HG03097 (cell line): Measurements from ENCODE around the gene BRINP1.
"Not testable (repeated sequence)": the region's sequence is repeated elsewhere in the genome, so short reads cannot be mapped to it uniquely, and the experiment has no call there.

ENCODE experiments used
- ATAC-seq: cut with Tn5 transposase; IDR thresholded peaks from one replicate; pipeline ENCODE4 v1.9.1; 2021; ENCODE audit not compliant: unreplicated experiment, low FRiP score

Gene BRINP1

DNA sequence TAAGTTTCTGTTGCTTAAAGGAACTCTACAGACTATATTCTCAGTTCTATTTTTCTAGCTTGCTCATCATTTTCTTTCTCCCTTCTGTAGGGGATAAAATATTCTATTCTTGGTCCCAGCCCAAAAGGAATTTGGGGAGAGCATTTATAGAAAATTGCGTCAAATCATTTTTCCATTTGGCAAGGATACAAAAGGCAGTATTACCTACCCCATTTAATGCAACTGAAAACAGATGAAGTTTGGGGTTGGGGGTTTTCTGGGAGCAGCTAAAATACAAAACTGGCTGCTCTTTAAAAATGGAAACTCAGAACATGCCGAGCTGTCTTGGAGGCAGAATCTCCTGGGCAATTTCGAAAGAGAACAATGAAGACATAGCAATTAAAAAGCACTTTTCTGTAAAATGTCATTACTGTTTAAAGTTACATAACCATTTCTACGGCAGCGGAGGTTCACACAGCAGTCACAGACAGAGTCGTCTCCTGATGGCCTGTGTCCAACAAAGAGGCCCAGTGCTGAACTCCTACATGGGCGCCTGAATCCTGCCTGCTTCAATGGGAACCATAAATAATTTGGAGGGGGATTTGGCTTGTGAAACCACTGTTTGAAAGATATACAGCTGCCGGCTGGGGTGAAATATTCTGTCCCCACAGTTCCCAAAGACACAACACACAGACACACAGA lies 152.4 kb downstream of the BRINP1 start:
- ATAC-seq = no peak

DNA sequence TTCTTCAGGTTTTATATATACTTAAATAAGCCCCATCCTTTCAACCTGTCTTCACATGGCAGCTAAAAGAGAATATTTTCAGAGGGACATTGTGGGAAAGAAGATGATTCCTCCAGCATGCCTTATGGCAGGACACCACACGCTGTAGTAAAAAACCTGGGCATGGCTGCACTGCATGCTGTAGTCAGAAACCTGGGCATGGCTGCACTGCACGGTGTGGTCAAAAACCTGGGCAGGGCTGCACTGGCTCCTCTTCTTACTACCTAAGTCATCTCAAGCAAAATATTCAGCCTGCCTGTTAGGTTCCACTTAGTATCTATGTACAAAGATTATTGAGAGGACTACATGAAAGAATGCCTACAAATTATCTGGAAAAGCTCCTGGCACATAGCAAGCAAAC lies 153.6 kb downstream of the BRINP1 start:
- ATAC-seq = no peak

DNA sequence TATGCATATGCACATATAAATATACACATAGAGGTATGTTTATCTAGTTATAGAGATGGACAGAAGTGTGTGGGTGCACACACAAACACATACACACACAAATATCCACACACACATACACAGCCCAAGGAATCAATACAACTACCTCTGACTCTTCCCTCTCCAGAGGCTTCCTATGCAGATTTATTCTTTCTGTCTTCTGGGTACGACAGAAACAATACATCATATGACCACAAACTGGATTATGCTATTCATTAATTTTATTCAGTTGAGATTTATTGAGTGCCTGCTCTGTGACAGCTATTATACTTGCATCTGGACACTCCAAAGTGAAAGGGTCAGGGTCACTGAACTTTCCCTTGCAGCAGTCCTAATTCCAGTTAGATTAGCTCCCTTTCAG lies 155.8 kb downstream of the BRINP1 start:
- no peak for ATAC-seq

DNA sequence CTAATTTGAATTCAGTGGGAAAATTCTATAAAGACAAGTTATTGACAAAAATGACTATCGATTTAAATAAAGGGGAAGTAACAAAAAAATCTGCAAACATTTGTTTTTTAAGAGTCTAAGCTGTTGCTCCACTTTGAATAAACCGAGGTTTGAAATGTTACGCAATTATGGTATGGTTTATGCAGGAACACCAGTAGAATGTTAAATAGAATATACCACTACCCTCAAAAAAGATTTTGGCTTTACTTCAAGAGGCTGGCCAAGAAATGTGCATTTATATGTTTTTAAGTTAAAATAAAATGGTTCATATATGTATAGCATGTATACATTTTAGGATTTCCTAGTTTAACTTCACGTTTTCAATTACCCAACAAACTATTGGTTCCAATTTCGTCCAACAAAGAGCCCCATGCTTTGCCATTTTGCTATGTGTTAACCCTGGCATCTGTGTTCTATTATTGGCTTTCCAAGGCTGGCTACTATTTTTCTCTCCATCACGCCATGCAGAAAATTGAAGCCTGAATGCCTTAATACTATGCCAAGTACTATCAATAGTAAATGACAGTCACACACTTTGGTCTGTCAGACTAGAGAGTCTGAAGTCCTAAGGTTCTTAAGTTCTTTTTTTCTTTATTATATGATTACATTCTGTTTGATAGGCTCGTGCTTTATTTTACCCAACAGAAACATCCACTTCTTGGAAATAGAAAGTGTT lies 171.2 kb downstream of the BRINP1 start:
- no peak for ATAC-seq

DNA sequence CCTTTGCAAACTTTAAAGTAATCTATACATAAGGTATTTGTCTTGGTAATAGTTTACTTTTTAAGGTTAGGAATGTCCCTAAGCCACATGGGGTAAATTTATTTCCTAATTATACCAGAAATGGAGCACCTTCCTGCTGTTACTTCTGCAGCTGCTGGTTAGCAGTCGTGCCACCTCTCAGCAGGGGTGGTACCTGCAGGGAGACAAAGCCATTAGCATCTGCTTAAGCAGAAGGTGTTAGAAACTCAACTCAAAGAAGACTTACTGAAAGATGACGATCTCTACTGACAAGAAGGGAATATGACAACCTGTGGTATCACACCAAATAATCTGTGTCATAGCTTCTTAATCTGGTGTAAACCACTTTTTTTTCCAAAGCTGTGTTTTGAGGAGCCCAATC lies 173.7 kb downstream of the BRINP1 start:
- no peak for ATAC-seq

GRCh38 chr9:119185298-119185697 lies 183.9 kb downstream of the BRINP1 start:
- ATAC-seq = no peak

DNA sequence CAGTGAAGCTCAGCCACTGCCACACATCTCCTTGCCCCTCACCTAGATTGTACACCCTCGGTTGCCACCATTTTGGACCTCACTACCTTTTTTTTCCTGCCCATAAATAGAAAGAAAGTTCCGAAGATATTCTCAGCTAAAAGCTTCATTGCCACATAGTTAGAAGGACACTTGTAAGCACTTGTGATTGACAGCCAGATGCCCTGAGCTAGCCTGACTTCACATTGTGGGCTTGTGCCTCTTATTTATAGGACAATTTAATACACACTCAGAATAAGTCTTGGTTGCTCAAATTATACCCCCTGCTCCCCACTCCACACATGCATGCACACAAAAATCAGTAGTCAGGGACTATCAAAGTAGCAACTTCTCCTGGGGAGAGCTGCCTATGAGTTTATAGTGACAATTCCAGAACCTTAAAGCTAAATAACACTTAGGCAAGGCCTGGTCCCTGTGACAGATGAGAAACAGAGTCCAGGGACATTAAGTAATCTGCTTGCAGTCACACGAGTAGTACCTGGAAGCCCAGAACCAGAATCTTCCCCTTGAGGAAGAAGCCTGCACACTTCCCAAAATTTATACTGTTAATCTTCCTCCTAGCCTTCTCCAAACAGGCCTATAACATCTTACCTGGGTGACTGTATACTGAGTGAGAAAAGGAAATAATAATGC lies 184.8 kb downstream of the BRINP1 start:
- ATAC-seq = no peak

DNA sequence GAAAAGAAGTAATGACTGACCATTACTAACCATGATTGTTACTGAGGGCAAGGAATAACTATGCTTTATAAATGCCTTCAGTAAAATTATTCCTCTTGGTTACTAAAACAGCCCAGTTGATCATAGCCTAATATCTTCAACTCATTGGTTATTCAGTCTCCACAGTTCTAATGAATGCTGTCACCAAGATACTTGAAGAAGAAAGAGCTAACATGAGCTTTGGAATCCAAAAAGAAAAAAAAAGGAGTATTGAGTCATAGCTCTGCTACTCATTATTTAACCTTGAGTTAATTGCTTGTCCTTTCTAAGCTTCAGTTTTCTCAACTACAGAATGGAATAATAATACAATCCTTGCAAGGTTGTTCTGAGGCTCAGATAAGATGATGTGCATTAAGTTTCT lies 187.7 kb downstream of the BRINP1 start:
- ATAC-seq = no peak

DNA sequence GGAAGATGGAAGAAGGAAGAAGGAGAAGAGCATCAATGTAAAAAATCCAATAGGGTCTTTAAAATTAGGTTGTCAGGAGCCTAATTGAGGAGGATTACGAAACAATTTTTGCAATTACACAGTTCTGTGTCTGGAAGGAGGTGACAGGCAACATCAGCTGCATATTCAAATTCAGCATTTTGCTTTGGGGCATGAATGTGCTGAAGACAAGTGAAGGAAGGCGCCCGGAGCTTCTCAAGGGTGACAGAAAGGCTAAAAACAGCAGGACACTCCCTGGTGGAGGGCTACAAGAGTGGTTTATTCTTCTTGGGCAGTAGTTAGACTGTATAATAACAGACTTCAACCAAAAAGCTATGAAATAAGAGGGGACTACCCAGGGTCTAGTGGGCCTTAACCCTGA lies 188.3 kb downstream of the BRINP1 start:
- ATAC-seq = no peak

DNA sequence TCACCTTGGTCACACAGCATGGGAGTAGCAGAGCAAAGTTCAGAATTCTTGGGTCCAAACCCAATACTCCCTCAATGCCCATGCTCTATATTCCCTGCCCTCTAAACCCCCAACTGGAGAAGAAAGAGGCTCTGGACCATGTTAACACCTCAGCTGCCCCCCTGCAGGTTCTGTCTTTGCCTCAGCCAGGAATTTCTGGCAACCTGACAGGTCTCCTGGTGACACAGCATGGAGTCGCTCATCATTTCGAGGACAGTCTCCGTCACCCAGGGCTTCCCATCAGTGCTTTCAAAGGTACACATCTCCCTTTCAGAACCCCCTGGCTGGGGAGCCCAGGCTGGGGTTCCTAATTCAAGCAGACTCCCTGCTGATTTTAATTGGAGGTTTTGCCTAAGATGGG lies 189.5 kb downstream of the BRINP1 start:
- no peak for ATAC-seq

GRCh38 chr9:119177196-119177595 lies 192.0 kb downstream of the BRINP1 start:
- no peak for ATAC-seq

- no peak for ATAC-seq
Observed at GRCh38 chr9:119175581-119175980, 193.7 kb downstream of the BRINP1 start.

GRCh38 chr9:119169222-119169621 lies 200.0 kb downstream of the BRINP1 start:
- ATAC-seq = not testable (repeated sequence)

GRCh38 chr9:119167876-119168275 lies 201.4 kb downstream of the BRINP1 start:
- no peak for ATAC-seq

DNA sequence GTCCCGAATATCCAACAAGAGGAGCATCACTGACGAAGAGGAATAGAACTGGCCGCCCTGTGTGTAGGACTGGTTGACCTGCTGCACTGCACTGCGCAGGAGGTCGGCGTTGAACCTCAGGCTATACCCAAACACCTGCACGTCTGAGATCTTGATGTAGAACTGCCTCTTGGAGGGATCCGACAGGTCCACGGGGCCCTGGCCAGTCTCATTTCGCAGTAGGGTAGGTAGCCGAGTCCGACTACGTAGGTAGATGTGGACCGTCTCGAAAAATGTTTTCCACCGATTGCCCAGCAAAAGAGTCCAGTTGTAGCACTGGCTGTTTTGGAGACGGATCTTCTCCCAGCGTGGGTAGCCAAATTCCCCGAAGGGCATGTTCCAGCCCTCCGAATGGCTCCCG lies 202.0 kb downstream of the BRINP1 start:
- no peak for ATAC-seq

DNA sequence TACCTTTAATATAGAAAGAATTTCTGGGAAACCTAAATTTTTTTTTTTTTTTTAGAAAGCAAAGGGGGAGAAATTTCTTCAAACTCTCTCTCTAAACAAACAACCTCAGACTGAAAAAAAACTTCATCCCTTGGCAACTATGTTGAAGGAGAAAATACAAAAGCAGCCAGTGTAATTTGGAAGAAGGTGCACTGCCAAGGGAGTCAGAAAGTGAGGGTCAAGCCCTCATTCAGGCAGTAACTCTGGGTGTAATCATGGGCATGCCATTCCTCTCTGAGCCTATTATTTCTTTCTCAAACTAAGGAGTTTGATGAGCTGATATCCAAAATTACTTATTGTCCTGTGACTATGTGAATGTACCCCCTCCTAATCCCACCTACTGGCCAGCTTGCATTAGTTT lies 203.1 kb downstream of the BRINP1 start:
- no peak for ATAC-seq

DNA sequence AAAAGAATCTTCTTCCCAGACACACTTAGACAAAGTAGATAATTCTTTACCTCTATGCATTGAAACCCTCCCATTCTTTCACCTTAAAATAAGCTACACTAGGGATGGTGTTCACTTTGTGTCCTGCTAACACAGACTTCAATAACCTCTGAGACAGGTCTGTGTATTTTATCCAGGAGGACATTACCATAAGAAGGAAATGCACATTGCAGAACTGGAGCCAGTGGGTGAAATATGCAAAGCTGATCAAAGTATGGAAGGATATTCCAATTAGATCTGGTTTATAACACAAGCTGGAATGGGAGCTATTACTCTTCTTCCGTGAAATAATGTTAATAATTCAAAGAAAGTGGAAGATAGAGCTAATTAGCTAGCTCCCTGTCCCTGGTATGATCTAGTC lies 204.1 kb downstream of the BRINP1 start:
- ATAC-seq = no peak

- no peak for ATAC-seq
Observed at GRCh38 chr9:119164716-119165115, 204.5 kb downstream of the BRINP1 start.

DNA sequence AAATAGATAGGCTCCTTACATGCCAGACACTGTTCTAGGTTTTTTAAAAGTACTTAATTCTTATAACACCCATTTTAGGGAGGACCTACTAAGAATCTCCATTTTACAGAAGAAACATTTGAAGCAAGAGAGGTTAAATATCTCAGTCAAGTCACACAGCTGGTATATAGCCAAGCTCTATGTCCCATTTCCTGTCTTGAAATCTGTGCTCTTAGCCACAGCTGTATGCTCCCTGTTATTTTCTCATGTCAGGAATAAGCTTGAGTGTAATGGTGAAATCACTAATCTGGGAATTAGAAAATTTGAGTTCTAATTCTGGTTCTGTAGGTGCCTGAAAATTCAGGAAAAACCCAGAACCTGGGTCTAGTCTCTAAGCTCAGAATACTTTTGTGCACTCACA lies 208.7 kb downstream of the BRINP1 start:
- ATAC-seq = no peak

DNA sequence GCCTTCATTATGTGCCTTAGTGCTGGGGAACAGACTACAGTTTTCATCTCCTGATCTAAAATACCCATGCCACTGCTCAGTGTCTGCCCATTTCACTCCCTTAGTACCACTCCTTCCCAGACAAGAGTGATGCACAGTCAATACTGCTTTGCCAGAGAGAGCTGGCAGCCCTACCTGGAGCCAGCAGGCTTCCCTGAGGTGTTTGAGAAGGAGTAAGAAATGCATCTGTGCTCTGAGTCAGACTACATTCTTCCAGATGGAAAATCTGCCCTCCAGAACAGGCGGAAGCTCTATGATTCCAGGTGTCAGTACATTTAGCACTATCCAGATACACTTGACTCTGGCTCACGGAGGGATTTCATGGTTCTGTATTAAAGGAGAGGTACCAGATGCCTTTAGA lies 209.8 kb downstream of the BRINP1 start:
- no peak for ATAC-seq

- no peak for ATAC-seq
Observed at GRCh38 chr9:119157196-119157595, 212.0 kb downstream of the BRINP1 start.

DNA sequence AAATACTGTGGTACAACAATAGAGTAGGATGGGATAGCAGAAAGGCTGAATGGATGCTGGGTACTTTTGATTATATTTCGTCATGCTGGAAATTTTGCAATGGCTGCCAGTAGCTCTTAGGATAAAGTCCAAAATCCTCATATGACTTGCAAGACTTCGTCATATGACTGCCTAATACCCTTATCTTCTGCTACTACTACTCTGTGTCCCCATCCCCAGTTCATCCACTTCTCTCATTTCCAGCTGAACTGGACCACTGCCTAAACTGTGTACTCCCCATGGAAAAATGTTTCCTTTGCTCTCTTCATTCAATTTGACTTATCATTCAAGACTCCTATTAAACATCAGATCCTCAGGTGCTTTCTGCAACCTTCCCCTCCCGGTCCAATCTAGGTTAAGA lies 212.9 kb downstream of the BRINP1 start:
- no peak for ATAC-seq
